Activated T-cell treated with anti-CD3 and anti-CD28 coated beads, Interleukin-2, amount 50 U/mL, for 72 hours (primary cell): Measurements from ENCODE around the gene RPA4. TPM values are rescaled to one million over a fixed set of nuclear protein-coding genes. Genes with fewer than 3 reads are reported as not detected.

Source experiments
- ATAC-seq, 2 donors: fragments of 150-1000 bp; cut with Tn5 transposase; replicated peaks in 1 of 2; 2 replicates each; pipeline ENCODE4 v1.10.0; 2021; ENCODE audit warnings: moderate library complexity in 2 of 2, mild to moderate bottlenecking in 1 of 2
- DNase-seq, 2 donors: peaks; one replicate each; pipeline ENCODE4 v3.0.0; 2021 to 2022; ENCODE audit warnings: mixed read lengths in 1 of 2
- H3K27ac Mint-ChIP-seq: one replicate; pipeline ENCODE4 v1.8.0; 2022; ENCODE audit warnings: mild to moderate bottlenecking, moderate library complexity, mixed read lengths
- H3K27me3 Mint-ChIP-seq: one replicate; pipeline ENCODE4 v1.8.0; 2022; ENCODE audit warnings: low read depth, mixed read lengths
- H3K36me3 Mint-ChIP-seq, 2 donors: one replicate each; pipeline ENCODE4 v1.8.0; 2022; ENCODE audit warnings: mixed read lengths in 2 of 2, mild to moderate bottlenecking in 1 of 2; ENCODE audit not compliant: insufficient read depth in 2 of 2
- H3K4me1 Mint-ChIP-seq: one replicate; pipeline ENCODE4 v1.8.0; 2022; ENCODE audit warnings: low read depth, mixed read lengths
- H3K4me3 Mint-ChIP-seq, 2 donors: one replicate each; pipeline ENCODE4 v1.8.0; 2022; ENCODE audit warnings: mild to moderate bottlenecking in 2 of 2, mixed read lengths in 2 of 2, moderate library complexity in 2 of 2
- H3K9me3 Mint-ChIP-seq, 2 donors: one replicate each; pipeline ENCODE4 v1.8.0; 2022; ENCODE audit warnings: mixed read lengths in 2 of 2
- total RNA-seq, 2 donors: library from RNA; stranded (reverse); gene quantifications; one replicate each; pipeline ENCODE4 v1.2.3, GENCODE V29; 2022

The RPA4 gene
- total RNA-seq, 2 donors from 2014 or later: 0.60 to 0.86 TPM

GRCh38 chrX:96906741-96907140 lies 23.0 kb downstream of the RPA4 start:
- no peaks in the 10 kb centered on the region for H3K4me1 Mint-ChIP-seq

GRCh38 chrX:96907516-96908272 lies 24.0 kb downstream of the RPA4 start:
- no peaks in the 10 kb centered on the region for H3K4me1 Mint-ChIP-seq
- H3K4me3 Mint-ChIP-seq: no peak overlapping the region
- DNase-seq (no peak), ATAC-seq (no peak)
- H3K27me3 Mint-ChIP-seq: no peaks in the 10 kb centered on the region
- no peak overlapping the region for H3K27ac Mint-ChIP-seq
- no peaks in the 10 kb centered on the region for H3K9me3 Mint-ChIP-seq
- no peaks in the 10 kb centered on the region for H3K36me3 Mint-ChIP-seq

More at GRCh38 chrX:96906741-96907140, 23.0 kb downstream of the RPA4 start:
- H3K4me3 Mint-ChIP-seq: no peak overlapping the region
- H3K9me3 Mint-ChIP-seq: no peaks in the 10 kb centered on the region
- no peaks in the 10 kb centered on the region for H3K36me3 Mint-ChIP-seq
- H3K27me3 Mint-ChIP-seq: peaks cover 6% of the 10 kb centered on the region
- ATAC-seq (no peak), DNase-seq (no peak)
- H3K27ac Mint-ChIP-seq: no peak overlapping the region

- ATAC-seq (peak in 1 of 2 donors; percentile 32), DNase-seq (no peak)
- no peaks in the 10 kb centered on the region for H3K27me3 Mint-ChIP-seq
- H3K9me3 Mint-ChIP-seq: no peaks in the 10 kb centered on the region
- H3K4me1 Mint-ChIP-seq: no peaks in the 10 kb centered on the region
- H3K27ac Mint-ChIP-seq: no peak overlapping the region
- no peak overlapping the region for H3K4me3 Mint-ChIP-seq
- no peaks in the 10 kb centered on the region for H3K36me3 Mint-ChIP-seq
Measured at GRCh38 chrX:96909291-96909690, 25.6 kb downstream of the RPA4 start.

- ATAC-seq: no peak
- peaks cover 6% of the 10 kb centered on the region for H3K27me3 Mint-ChIP-seq
- H3K9me3 Mint-ChIP-seq: no peaks in the 10 kb centered on the region
- DNase-seq: no peak
- H3K36me3 Mint-ChIP-seq: peaks cover 0 to 2% of the 10 kb centered on the region in 2 donors
- H3K4me1 Mint-ChIP-seq: no peaks in the 10 kb centered on the region
- no peak overlapping the region for H3K27ac Mint-ChIP-seq
- H3K4me3 Mint-ChIP-seq: no peak overlapping the region
Measured at GRCh38 chrX:96918864-96919263, 35.2 kb downstream of the RPA4 start.

- Mint-ChIP-seq H3K36me3 (peaks cover 0 to 2% of the 10 kb centered on the region in 2 donors), H3K4me3 (no peak overlapping the region)
Measured at GRCh38 chrX:96919672-96920071, 36.0 kb downstream of the RPA4 start.

GRCh38 chrX:96924581-96924980 lies 40.9 kb downstream of the RPA4 start:
- H3K9me3 Mint-ChIP-seq: peaks cover 0 to 2% of the 10 kb centered on the region in 2 donors
- DNase-seq (no peak), ATAC-seq (no peak)
- H3K36me3 Mint-ChIP-seq: peaks cover 0 to 4% of the 10 kb centered on the region in 2 donors
- H3K4me3 Mint-ChIP-seq: no peak overlapping the region
- no peaks in the 10 kb centered on the region for H3K4me1 Mint-ChIP-seq
- no peak overlapping the region for H3K27ac Mint-ChIP-seq
- H3K27me3 Mint-ChIP-seq: peaks cover 6% of the 10 kb centered on the region

More at GRCh38 chrX:96919672-96920071, 36.0 kb downstream of the RPA4 start:
- Mint-ChIP-seq H3K27me3 (peaks cover 6% of the 10 kb centered on the region), H3K4me1 (no peaks in the 10 kb centered on the region), H3K9me3 (no peaks in the 10 kb centered on the region), H3K27ac (no peak overlapping the region)
- ATAC-seq (no peak), DNase-seq (no peak)

GRCh38 chrX:96929036-96929435 lies 45.3 kb downstream of the RPA4 start:
- peaks cover 0 to 2% of the 10 kb centered on the region in 2 donors for H3K9me3 Mint-ChIP-seq
- H3K36me3 Mint-ChIP-seq: peaks cover 0 to 2% of the 10 kb centered on the region in 2 donors

More at GRCh38 chrX:96929036-96929435, 45.3 kb downstream of the RPA4 start:
- Mint-ChIP-seq H3K4me1 (no peaks in the 10 kb centered on the region), H3K27me3 (no peaks in the 10 kb centered on the region), H3K4me3 (no peak overlapping the region), H3K27ac (no peak overlapping the region)
- ATAC-seq: no peak
- no peak for DNase-seq

Other genes with a start within 250 kb of the RPA4 start
- 10 to 100 TPM; 10.6 to 11.6 TPM for gene DIAPH2, start 199.1 kb upstream of the RPA4 start, total RNA-seq